Measurements from ENCODE around the gene GJA8.

DNA sequence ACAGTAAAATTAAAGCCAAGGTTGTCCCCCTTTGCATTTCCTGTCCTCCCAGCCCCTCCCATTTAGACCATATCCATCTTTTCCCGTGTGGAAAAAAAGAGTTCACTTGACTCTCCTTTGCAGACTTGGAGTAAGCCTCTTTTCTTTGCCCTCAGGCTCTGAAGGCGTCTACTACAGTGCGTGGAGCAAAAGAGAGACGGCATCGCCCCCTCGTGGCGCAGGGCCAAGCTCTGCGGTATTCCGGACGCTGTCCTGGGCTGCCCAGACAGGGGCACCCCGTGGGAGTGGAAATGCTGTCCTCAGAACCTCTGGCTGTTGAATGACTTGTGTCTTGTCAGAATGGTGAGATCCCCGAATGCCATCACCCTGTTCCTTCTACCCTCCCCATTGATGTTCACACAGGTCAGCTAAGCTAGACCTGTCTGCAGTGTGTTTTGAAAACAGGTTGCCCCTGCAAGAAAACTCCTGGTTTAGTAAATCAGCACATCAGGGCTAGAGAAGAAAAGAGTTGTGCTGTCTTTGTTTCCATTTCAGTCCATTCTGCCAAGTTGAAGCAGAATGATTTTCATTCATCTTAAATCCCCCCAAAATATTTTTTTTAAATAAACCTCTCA is 12.3 kb upstream of the GJA8 start:
- no peak for TF ChIP-seq POLR2A (IDR thresholded peaks at IDR 0.05)
- TF ChIP-seq CTCF (IDR thresholded peaks at IDR 0.05), result peak; percentile 32 to 67 (median 51)
